GM23338 (cell line): ENCODE measurements around the gene SIRT2. TPM values are rescaled to one million over a fixed set of nuclear protein-coding genes. Genes with fewer than 3 reads are reported as not detected.

Experiments
- ATAC-seq: fragments of 200-7000 bp; cut with Tn5 transposase; 3 replicates; pipeline ENCODE4 v1.9.1; 2020
- DNase-seq: peaks from one replicate; pipeline ENCODE4 v3.0.0-alpha.2; 2015; ENCODE audit warnings: low spot score
- H2AFZ ChIP-seq: fragments of 200-600 bp; sonication (generic); 2 replicates; pipeline ENCODE4 v1.8.0; 2016; ENCODE audit warnings: antibody characterized with exemption, mild to moderate bottlenecking, moderate library complexity
- H3F3A ChIP-seq: fragments of 200-600 bp; sonication (generic); replicated peaks from 2 replicates; pipeline ENCODE4 v1.8.0; 2017; ENCODE audit warnings: antibody characterized with exemption, mixed run types, low read depth
- H3K27ac ChIP-seq: fragments of 200-600 bp; sonication (generic); 2 replicates; pipeline ENCODE4 v1.6.1; 2016; ENCODE audit warnings: low read depth
- H3K27me3 ChIP-seq: fragments of 200-600 bp; sonication (generic); 2 replicates; pipeline ENCODE4 v1.8.0; 2016; ENCODE audit warnings: mild to moderate bottlenecking, mixed run types, moderate library complexity; ENCODE audit not compliant: insufficient read depth
- H3K36me3 ChIP-seq: fragments of 200-600 bp; sonication (generic); 2 replicates; pipeline ENCODE4 v1.8.0; 2016; ENCODE audit warnings: mild to moderate bottlenecking; ENCODE audit not compliant: insufficient read depth
- H3K4me1 ChIP-seq: fragments of 200-600 bp; sonication (generic); 2 replicates; pipeline ENCODE4 v1.8.0; 2016; ENCODE audit warnings: mild to moderate bottlenecking, moderate library complexity; ENCODE audit not compliant: insufficient read depth
- H3K4me2 ChIP-seq: fragments of 200-600 bp; sonication (generic); 2 replicates; pipeline ENCODE4 v1.7.1; 2017; ENCODE audit warnings: mixed run types
- H3K4me3 ChIP-seq: fragments of 200-600 bp; sonication (generic); 2 replicates; pipeline ENCODE4 v1.6.1; 2016; ENCODE audit warnings: mixed run types
- H3K79me2 ChIP-seq: fragments of 200-600 bp; sonication (generic); replicated peaks from 2 replicates; pipeline ENCODE4 v1.8.0; 2017; ENCODE audit warnings: mild to moderate bottlenecking; ENCODE audit not compliant: insufficient read depth
- H3K9me2 ChIP-seq: fragments of 200-600 bp; sonication (generic); 2 replicates; pipeline ENCODE4 v1.8.0; 2017; ENCODE audit not compliant: insufficient read depth
- H4K20me1 ChIP-seq: fragments of 200-600 bp; sonication (generic); replicated peaks from 2 replicates; pipeline ENCODE4 v1.8.0; 2017; ENCODE audit warnings: mild to moderate bottlenecking; ENCODE audit not compliant: insufficient read depth
- H3K27ac Mint-ChIP-seq: 2 replicates; pipeline ENCODE4 v1.8.0; 2020; ENCODE audit warnings: inconsistent platforms, mild to moderate bottlenecking, moderate library complexity, mixed read lengths
- H3K27me3 Mint-ChIP-seq: 3 replicates; pipeline ENCODE4 v1.8.0; 2022; ENCODE audit warnings: low read depth, mild to moderate bottlenecking, moderate library complexity, mixed read lengths, inconsistent platforms; ENCODE audit not compliant: insufficient read depth, poor library complexity
- H3K36me3 Mint-ChIP-seq: 3 replicates; pipeline ENCODE4 v1.8.0; 2021; ENCODE audit warnings: low read depth, mild to moderate bottlenecking, inconsistent platforms, moderate library complexity, mixed read lengths
- H3K4me1 Mint-ChIP-seq: 3 replicates; pipeline ENCODE4 v1.8.0; 2020; ENCODE audit warnings: mild to moderate bottlenecking, inconsistent platforms, mixed read lengths
- H3K4me3 Mint-ChIP-seq: 3 replicates; pipeline ENCODE4 v1.8.0; 2021; ENCODE audit warnings: moderate library complexity, mild to moderate bottlenecking, inconsistent platforms, mixed read lengths
- H3K9me3 Mint-ChIP-seq: 3 replicates; pipeline ENCODE4 v1.8.0; 2020; ENCODE audit warnings: moderate library complexity, mild to moderate bottlenecking, inconsistent platforms, mixed read lengths
- CREB1 ChIP-seq: fragments of 250-450 bp; sonication (Bioruptor Pico); IDR thresholded peaks from 2 replicates; pipeline ENCODE4 v1.5.0; 2020; ENCODE audit warnings: low read depth, mild to moderate bottlenecking, moderate library complexity
- EZH2 ChIP-seq: fragments of 200-600 bp; sonication (generic); IDR thresholded peaks from one replicate; pipeline ENCODE4 v1.8.0; 2017; ENCODE audit warnings: antibody characterized with exemption, mild to moderate bottlenecking, low read depth; ENCODE audit not compliant: unreplicated experiment
- EZH2phosphoT487 ChIP-seq: fragments of 200-600 bp; sonication (generic); IDR thresholded peaks from one replicate; pipeline ENCODE4 v1.8.1; 2018; ENCODE audit warnings: antibody characterized with exemption; ENCODE audit not compliant: unreplicated experiment
- JUNB ChIP-seq: IDR thresholded peaks from one replicate; pipeline ENCODE4 v1.6.1; 2016; ENCODE audit warnings: antibody characterized with exemption; ENCODE audit not compliant: unreplicated experiment
- NANOG ChIP-seq: IDR thresholded peaks from 2 replicates; pipeline ENCODE4 v1.6.1; 2016; ENCODE audit warnings: antibody characterized with exemption, borderline replicate concordance
- STAT1 ChIP-seq: IDR thresholded peaks from one replicate; pipeline ENCODE4 v1.6.1; 2016; ENCODE audit warnings: antibody characterized with exemption; ENCODE audit not compliant: unreplicated experiment
- polyA plus RNA-seq: library from polyadenylated mRNA; unstranded; fragments of >200 nt; fragmentation: Nextera tagmentation; extraction: Ambion mirVana; gene quantifications from 2 replicates; pipeline ENCODE4 v1.2.1, GENCODE V29; 2016
- total RNA-seq: library from RNA; depleted of rRNA; stranded (reverse); fragments of >200 nt; shearing (Covaris generic); gene quantifications from 2 replicates; pipeline ENCODE4 v1.2.3, GENCODE V29; 2014
- TF ChIP-seq, protein P1 (sequence below): fragments of 250-450 bp; sonication (Bioruptor Pico); IDR thresholded peaks from 2 replicates; pipeline ENCODE4 v1.5.0; 2020; ENCODE audit warnings: mild to moderate bottlenecking, moderate library complexity
- TF ChIP-seq, protein P2 (sequence below): IDR thresholded peaks from 2 replicates; pipeline ENCODE4 v1.6.1; 2016; ENCODE audit warnings: antibody characterized with exemption
- TF ChIP-seq, protein P3 (sequence below), 2 experiments: fragments of 200-600 bp in 1 of 2; sonication (generic) in 1 of 2; conservative IDR thresholded peaks; 2 replicates each; pipeline versions ENCODE4 v1.5.1 to v1.6.1; 2016 to 2017; ENCODE audit warnings: antibody characterized with exemption in 2 of 2, low read depth in 2 of 2, mild to moderate bottlenecking in 2 of 2, moderate library complexity in 1 of 2

The SIRT2 gene
- total and polyA plus RNA-seq, 2 experiments from 2014 or later: 2.7 to 8.4 TPM

DNA sequence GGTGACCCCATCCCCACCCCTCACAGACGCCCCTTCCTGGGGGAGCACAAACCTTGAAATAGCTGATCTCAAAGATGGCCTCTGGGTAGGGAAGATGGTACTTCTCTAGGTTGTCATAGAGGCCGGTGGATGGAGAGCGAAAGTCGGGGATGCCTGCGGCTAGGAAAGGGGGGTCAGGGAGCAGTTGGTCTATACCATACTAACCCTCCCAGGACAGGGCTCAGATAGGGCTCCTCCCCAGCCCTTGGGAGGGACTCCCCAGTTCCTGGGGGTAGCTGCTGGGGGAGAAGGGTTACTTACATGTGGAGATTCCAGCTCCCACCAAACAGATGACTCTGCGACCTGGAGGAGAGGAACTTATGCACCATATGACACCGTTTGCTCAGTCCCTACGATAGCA lies 9.6 kb downstream of the SIRT2 start:
- peaks cover 3% of the 10 kb centered on the region; the same call in 2 of the 3 replicates for H3K4me1 Mint-ChIP-seq
- Histone ChIP-seq H3K36me3 (no peaks in the 10 kb centered on the region), H3K4me3 (no peak overlapping the region), H2AFZ (no peak overlapping the region), H3K79me2 (no peaks in the 10 kb centered on the region), H3K4me2 (no peak overlapping the region), H3K27me3 (no peaks in the 10 kb centered on the region), H3K4me1 (no peaks in the 10 kb centered on the region), H3K27ac (no peak overlapping the region), H3K9me2 (no peaks in the 10 kb centered on the region), H3F3A (no peaks in the 10 kb centered on the region), H4K20me1 (no peaks in the 10 kb centered on the region)
- H3K36me3 Mint-ChIP-seq: 0 out of 3 replicates have a peak, but pooled peaks cover 3% of the 10 kb centered on the region
- H3K9me3 Mint-ChIP-seq: no peaks in the 10 kb centered on the region
- ATAC-seq: no peak
- no peak for DNase-seq
- no peak overlapping the region for H3K27ac Mint-ChIP-seq
- TF ChIP-seq, protein P1, sequence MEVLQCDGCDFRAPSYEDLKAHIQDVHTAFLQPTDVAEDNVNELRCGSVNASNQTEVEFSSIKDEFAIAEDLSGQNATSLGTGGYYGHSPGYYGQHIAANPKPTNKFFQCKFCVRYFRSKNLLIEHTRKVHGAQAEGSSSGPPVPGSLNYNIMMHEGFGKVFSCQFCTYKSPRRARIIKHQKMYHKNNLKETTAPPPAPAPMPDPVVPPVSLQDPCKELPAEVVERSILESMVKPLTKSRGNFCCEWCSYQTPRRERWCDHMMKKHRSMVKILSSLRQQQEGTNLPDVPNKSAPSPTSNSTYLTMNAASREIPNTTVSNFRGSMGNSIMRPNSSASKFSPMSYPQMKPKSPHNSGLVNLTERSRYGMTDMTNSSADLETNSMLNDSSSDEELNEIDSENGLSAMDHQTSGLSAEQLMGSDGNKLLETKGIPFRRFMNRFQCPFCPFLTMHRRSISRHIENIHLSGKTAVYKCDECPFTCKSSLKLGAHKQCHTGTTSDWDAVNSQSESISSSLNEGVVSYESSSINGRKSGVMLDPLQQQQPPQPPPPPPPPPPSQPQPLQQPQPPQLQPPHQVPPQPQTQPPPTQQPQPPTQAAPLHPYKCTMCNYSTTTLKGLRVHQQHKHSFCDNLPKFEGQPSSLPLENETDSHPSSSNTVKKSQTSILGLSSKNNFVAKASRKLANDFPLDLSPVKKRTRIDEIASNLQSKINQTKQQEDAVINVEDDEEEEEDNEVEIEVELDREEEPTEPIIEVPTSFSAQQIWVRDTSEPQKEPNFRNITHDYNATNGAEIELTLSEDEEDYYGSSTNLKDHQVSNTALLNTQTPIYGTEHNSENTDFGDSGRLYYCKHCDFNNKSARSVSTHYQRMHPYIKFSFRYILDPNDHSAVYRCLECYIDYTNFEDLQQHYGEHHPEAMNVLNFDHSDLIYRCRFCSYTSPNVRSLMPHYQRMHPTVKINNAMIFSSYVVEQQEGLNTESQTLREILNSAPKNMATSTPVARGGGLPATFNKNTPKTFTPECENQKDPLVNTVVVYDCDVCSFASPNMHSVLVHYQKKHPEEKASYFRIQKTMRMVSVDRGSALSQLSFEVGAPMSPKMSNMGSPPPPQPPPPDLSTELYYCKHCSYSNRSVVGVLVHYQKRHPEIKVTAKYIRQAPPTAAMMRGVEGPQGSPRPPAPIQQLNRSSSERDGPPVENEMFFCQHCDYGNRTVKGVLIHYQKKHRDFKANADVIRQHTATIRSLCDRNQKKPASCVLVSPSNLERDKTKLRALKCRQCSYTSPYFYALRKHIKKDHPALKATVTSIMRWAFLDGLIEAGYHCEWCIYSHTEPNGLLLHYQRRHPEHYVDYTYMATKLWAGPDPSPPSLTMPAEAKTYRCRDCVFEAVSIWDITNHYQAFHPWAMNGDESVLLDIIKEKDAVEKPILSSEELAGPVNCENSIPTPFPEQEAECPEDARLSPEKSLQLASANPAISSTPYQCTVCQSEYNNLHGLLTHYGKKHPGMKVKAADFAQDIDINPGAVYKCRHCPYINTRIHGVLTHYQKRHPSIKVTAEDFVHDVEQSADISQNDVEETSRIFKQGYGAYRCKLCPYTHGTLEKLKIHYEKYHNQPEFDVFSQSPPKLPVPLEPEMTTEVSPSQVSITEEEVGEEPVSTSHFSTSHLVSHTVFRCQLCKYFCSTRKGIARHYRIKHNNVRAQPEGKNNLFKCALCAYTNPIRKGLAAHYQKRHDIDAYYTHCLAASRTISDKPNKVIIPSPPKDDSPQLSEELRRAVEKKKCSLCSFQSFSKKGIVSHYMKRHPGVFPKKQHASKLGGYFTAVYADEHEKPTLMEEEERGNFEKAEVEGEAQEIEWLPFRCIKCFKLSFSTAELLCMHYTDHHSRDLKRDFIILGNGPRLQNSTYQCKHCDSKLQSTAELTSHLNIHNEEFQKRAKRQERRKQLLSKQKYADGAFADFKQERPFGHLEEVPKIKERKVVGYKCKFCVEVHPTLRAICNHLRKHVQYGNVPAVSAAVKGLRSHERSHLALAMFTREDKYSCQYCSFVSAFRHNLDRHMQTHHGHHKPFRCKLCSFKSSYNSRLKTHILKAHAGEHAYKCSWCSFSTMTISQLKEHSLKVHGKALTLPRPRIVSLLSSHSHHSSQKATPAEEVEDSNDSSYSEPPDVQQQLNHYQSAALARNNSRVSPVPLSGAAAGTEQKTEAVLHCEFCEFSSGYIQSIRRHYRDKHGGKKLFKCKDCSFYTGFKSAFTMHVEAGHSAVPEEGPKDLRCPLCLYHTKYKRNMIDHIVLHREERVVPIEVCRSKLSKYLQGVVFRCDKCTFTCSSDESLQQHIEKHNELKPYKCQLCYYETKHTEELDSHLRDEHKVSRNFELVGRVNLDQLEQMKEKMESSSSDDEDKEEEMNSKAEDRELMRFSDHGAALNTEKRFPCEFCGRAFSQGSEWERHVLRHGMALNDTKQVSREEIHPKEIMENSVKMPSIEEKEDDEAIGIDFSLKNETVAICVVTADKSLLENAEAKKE (CRISPR knock-in tag): no peak
- TF ChIP-seq EZH2: no peak
- no peak for TF ChIP-seq EZH2phosphoT487
- TF ChIP-seq CREB1 (CRISPR knock-in tag): no peak
- TF ChIP-seq STAT1: no peak
- no peak for TF ChIP-seq NANOG
- TF ChIP-seq, protein P2, sequence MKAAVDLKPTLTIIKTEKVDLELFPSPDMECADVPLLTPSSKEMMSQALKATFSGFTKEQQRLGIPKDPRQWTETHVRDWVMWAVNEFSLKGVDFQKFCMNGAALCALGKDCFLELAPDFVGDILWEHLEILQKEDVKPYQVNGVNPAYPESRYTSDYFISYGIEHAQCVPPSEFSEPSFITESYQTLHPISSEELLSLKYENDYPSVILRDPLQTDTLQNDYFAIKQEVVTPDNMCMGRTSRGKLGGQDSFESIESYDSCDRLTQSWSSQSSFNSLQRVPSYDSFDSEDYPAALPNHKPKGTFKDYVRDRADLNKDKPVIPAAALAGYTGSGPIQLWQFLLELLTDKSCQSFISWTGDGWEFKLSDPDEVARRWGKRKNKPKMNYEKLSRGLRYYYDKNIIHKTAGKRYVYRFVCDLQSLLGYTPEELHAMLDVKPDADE: no peak
- no peak for TF ChIP-seq JUNB
- TF ChIP-seq, protein P3, sequence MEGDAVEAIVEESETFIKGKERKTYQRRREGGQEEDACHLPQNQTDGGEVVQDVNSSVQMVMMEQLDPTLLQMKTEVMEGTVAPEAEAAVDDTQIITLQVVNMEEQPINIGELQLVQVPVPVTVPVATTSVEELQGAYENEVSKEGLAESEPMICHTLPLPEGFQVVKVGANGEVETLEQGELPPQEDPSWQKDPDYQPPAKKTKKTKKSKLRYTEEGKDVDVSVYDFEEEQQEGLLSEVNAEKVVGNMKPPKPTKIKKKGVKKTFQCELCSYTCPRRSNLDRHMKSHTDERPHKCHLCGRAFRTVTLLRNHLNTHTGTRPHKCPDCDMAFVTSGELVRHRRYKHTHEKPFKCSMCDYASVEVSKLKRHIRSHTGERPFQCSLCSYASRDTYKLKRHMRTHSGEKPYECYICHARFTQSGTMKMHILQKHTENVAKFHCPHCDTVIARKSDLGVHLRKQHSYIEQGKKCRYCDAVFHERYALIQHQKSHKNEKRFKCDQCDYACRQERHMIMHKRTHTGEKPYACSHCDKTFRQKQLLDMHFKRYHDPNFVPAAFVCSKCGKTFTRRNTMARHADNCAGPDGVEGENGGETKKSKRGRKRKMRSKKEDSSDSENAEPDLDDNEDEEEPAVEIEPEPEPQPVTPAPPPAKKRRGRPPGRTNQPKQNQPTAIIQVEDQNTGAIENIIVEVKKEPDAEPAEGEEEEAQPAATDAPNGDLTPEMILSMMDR (conservative IDR thresholded peaks at IDR 0.05; ENCODE audit: low read depth in 2 of 2): no peak
- H3K4me3 Mint-ChIP-seq: no peak overlapping the region
- no peaks in the 10 kb centered on the region for H3K27me3 Mint-ChIP-seq
